ENCODE measurements around the gene ERFL. TPM values are rescaled to one million over a fixed set of nuclear protein-coding genes. Genes with fewer than 3 reads are reported as not detected.

Gene ERFL
- total RNA-seq, 1 donor from 2014 or later, result not detected

GRCh38 chr19:41904118-41904870 lies 24.0 kb downstream of the ERFL start:
- Histone ChIP-seq H3K27ac (no peak overlapping the region), H3K36me3 (peaks cover 72 to 79% of the 10 kb centered on the region in 2 donors), H3K9me3 (no peaks in the 10 kb centered on the region), H3K27me3 (no peaks in the 10 kb centered on the region), H3K4me3 (no peak overlapping the region), H3K4me1 (no peaks in the 10 kb centered on the region)
- no peak for DNase-seq (ENCODE audit: low spot score in 2 of 2)
- intact Hi-C loops (cut with DNase I), result no loop called here
- TF ChIP-seq CTCF (IDR thresholded peaks at IDR 0.05), result no peak

- Histone ChIP-seq H3K4me1 (no peaks in the 10 kb centered on the region), H3K4me3 (no peak overlapping the region), H3K36me3 (peaks cover 79 to 88% of the 10 kb centered on the region in 2 donors), H3K9me3 (no peaks in the 10 kb centered on the region), H3K27ac (no peak overlapping the region), H3K27me3 (no peaks in the 10 kb centered on the region)
- DNase-seq (ENCODE audit: low spot score in 2 of 2), result no peak
- no peak for TF ChIP-seq CTCF (IDR thresholded peaks at IDR 0.05)
- intact Hi-C loops (cut with DNase I), result no loop called here
These were observed 24.9 kb downstream of the ERFL start for GRCh38 chr19:41903193-41903953.

GRCh38 chr19:41902594-41902993 lies 25.7 kb downstream of the ERFL start:
- intact Hi-C loops (cut with DNase I), result no loop called here
- DNase-seq (ENCODE audit: low spot score in 2 of 2), result no peak
- no peak overlapping the region for H3K4me3 ChIP-seq
- H3K36me3 ChIP-seq, result peaks cover 86 to 96% of the 10 kb centered on the region in 2 donors
- H3K27me3 ChIP-seq, result no peaks in the 10 kb centered on the region
- no peak overlapping the region for H3K27ac ChIP-seq
- H3K4me1 ChIP-seq, result no peaks in the 10 kb centered on the region
- no peaks in the 10 kb centered on the region for H3K9me3 ChIP-seq
- TF ChIP-seq CTCF (IDR thresholded peaks at IDR 0.05), result no peak

- H3K36me3 ChIP-seq, result peaks cover 92 to 96% of the 10 kb centered on the region in 2 donors
- H3K9me3 ChIP-seq, result no peaks in the 10 kb centered on the region
- H3K4me3 ChIP-seq, result no peak overlapping the region
These were observed 26.4 kb downstream of the ERFL start for GRCh38 chr19:41901707-41902360.

GRCh38 chr19:41898235-41898634 lies 30.0 kb downstream of the ERFL start:
- no peak for TF ChIP-seq CTCF (IDR thresholded peaks at IDR 0.05)
- Histone ChIP-seq H3K4me1 (no peaks in the 10 kb centered on the region), H3K27me3 (no peaks in the 10 kb centered on the region), H3K4me3 (no peak overlapping the region), H3K27ac (no peak overlapping the region), H3K36me3 (peaks cover 79 to 87% of the 10 kb centered on the region in 2 donors), H3K9me3 (no peaks in the 10 kb centered on the region)
- no peak for DNase-seq (ENCODE audit: low spot score in 2 of 2)
- intact Hi-C loops (cut with DNase I), result no loop called here

More at GRCh38 chr19:41901707-41902360, 26.4 kb downstream of the ERFL start:
- no peak for DNase-seq (ENCODE audit: low spot score in 2 of 2)
- no peaks in the 10 kb centered on the region for H3K27me3 ChIP-seq
- H3K4me1 ChIP-seq, result no peaks in the 10 kb centered on the region
- no peak overlapping the region for H3K27ac ChIP-seq
- intact Hi-C loops (cut with DNase I), result no loop called here
- no peak for TF ChIP-seq CTCF (IDR thresholded peaks at IDR 0.05)

Data from ascending aorta (tissue), 2 donors.